Posterior cingulate gyrus (tissue), 11 donors: ENCODE measurements around the gene NOP53.
"Not testable (repeated sequence)": the region's sequence is repeated elsewhere in the genome, so short reads cannot be mapped to it uniquely, and the experiment has no call there.

Experiments
- DNase-seq, 10 donors: peaks; one replicate each; pipeline versions ENCODE4 v3.0.0 to v3.0.0-alpha.2; 2020 to 2021; ENCODE audit warnings: mixed read lengths in 3 of 10
- intact Hi-C: fragments of 100-400 bp; cut with DNase I; formaldehyde crosslinking; loops from one replicate; pipeline ENCODE4 v1.15.1; 2023

NOP53 gene

GRCh38 chr19:47752440-47753211 lies 7.3 kb downstream of the NOP53 start:
- no peak for DNase-seq
- intact Hi-C loops = no loop called here

- intact Hi-C loops = no loop called here
- DNase-seq = no peak
These were observed 9.1 kb downstream of the NOP53 start for GRCh38 chr19:47754206-47755064.

GRCh38 chr19:47755065-47755761 lies 9.9 kb downstream of the NOP53 start:
- DNase-seq = no peak
- intact Hi-C loops = no loop called here

GRCh38 chr19:47755762-47756626 lies 10.6 kb downstream of the NOP53 start:
- DNase-seq = no peak

GRCh38 chr19:47756627-47756929 lies 11.2 kb downstream of the NOP53 start:
- DNase-seq = no peak
- intact Hi-C loops = no loop called here

More at GRCh38 chr19:47755762-47756626, 10.6 kb downstream of the NOP53 start:
- intact Hi-C loops = no loop called here

GRCh38 chr19:47756953-47757608 lies 11.7 kb downstream of the NOP53 start:
- no peak for DNase-seq
- intact Hi-C loops = no loop called here

- intact Hi-C loops = no loop called here
- DNase-seq = no peak
These were observed 12.5 kb downstream of the NOP53 start for GRCh38 chr19:47757617-47758442.

- intact Hi-C loops = no loop called here
- no peak for DNase-seq
These were observed 13.1 kb downstream of the NOP53 start for GRCh38 chr19:47758443-47758804.

GRCh38 chr19:47760632-47760999 lies 15.3 kb downstream of the NOP53 start:
- no peak for DNase-seq
- intact Hi-C loops = loop anchor here (10.0 kb wide), 1 partner anchor 104 kb away; no protein-coding TSS in a partner anchor

GRCh38 chr19:47761566-47761965 lies 16.2 kb downstream of the NOP53 start:
- no peak for DNase-seq
- intact Hi-C loops = loop anchor here (10.0 kb wide), 1 partner anchor 103 kb away; no protein-coding TSS in a partner anchor

- no peak for DNase-seq
These were observed 16.8 kb downstream of the NOP53 start for GRCh38 chr19:47762151-47762550.

GRCh38 chr19:47762615-47763308 lies 17.4 kb downstream of the NOP53 start:
- intact Hi-C loops = loop anchor here (10.0 kb wide), 1 partner anchor 102 kb away; no protein-coding TSS in a partner anchor
- no peak for DNase-seq

More at GRCh38 chr19:47762151-47762550, 16.8 kb downstream of the NOP53 start:
- intact Hi-C loops = loop anchor here (10.0 kb wide), 1 partner anchor 103 kb away; no protein-coding TSS in a partner anchor

GRCh38 chr19:47764705-47765104 lies 19.4 kb downstream of the NOP53 start:
- intact Hi-C loops = loop anchor here (10.0 kb wide), 1 partner anchor 100 kb away; no protein-coding TSS in a partner anchor
- DNase-seq = not testable (repeated sequence)

GRCh38 chr19:47765523-47766358 lies 20.4 kb downstream of the NOP53 start:
- DNase-seq = peak in 9 of 10 donors; percentile 36 to 95 (median 65)
- intact Hi-C loops = loop anchor here (1.0 to 10.0 kb wide), 2 partner anchors 23 to 99 kb away; no protein-coding TSS in a partner anchor

GRCh38 chr19:47766359-47766620 lies 20.9 kb downstream of the NOP53 start:
- intact Hi-C loops = loop anchor here (1.0 to 10.0 kb wide), 2 partner anchors 22 to 99 kb away; no protein-coding TSS in a partner anchor
- DNase-seq = peak in 1 of 10 donors; percentile 81

- DNase-seq = no peak
- intact Hi-C loops = loop anchor here (1.0 to 10.0 kb wide), 2 partner anchors 22 to 98 kb away; no protein-coding TSS in a partner anchor
These were observed 21.3 kb downstream of the NOP53 start for GRCh38 chr19:47766670-47767069.

GRCh38 chr19:47767349-47767748 lies 22.0 kb downstream of the NOP53 start:
- DNase-seq = no peak
- intact Hi-C loops = loop anchor here (10.0 kb wide), 1 partner anchor 97 kb away; no protein-coding TSS in a partner anchor
